Cardiac septum (tissue), 1 donor: ENCODE results near the gene ARHGAP26. TPM values are rescaled to one million over a fixed set of nuclear protein-coding genes. Genes with fewer than 3 reads are reported as not detected.

ENCODE experiments used
- DNase-seq: peaks from one replicate; pipeline ENCODE4 v3.0.0-alpha.2; 2020; ENCODE audit warnings: low spot score
- intact Hi-C: fragments of 100-400 bp; cut with DNase I; formaldehyde crosslinking; loops from one replicate; pipeline ENCODE4 v1.14.0; 2022
- total RNA-seq: library from RNA; stranded (reverse); fragmentation: NEBNext Ultra II Directional; extraction: Animal tissue kit (Norgen Biotek cat#: 25700); gene quantifications from one replicate; pipeline ENCODE4 v1.2.1, GENCODE V29; 2021
- donor health status: DM: no; HTN: no; CAD: no.

ARHGAP26 gene
- total RNA-seq, 1 donor from 2014 or later = 32.0 TPM

- DNase-seq = no peak
- intact Hi-C loops = loop anchor here (2.0 kb wide), 1 partner anchor 163 kb away; no protein-coding TSS in a partner anchor
These were observed 111.6 kb downstream of the ARHGAP26 start for GRCh38 chr5:142881784-142882126.

GRCh38 chr5:142883025-142883424 lies 112.8 kb downstream of the ARHGAP26 start:
- DNase-seq = no peak

GRCh38 chr5:142883438-142883837 lies 113.3 kb downstream of the ARHGAP26 start:
- DNase-seq = no peak
- intact Hi-C loops = no loop called here

More at GRCh38 chr5:142883025-142883424, 112.8 kb downstream of the ARHGAP26 start:
- intact Hi-C loops = no loop called here

- DNase-seq = no peak
- intact Hi-C loops = no loop called here
These were observed 113.9 kb downstream of the ARHGAP26 start for GRCh38 chr5:142884029-142884428.

- intact Hi-C loops = no loop called here
- DNase-seq = no peak
These were observed 116.0 kb downstream of the ARHGAP26 start for GRCh38 chr5:142886211-142886610.

- DNase-seq = no peak
- intact Hi-C loops = no loop called here
These were observed 116.8 kb downstream of the ARHGAP26 start for GRCh38 chr5:142886956-142887355.

GRCh38 chr5:142888469-142889085 lies 118.4 kb downstream of the ARHGAP26 start:
- intact Hi-C loops = no loop called here
- no peak for DNase-seq

- intact Hi-C loops = no loop called here
- DNase-seq = no peak
These were observed 121.8 kb downstream of the ARHGAP26 start for GRCh38 chr5:142892021-142892420.

GRCh38 chr5:142894315-142894714 lies 124.1 kb downstream of the ARHGAP26 start:
- intact Hi-C loops = no loop called here
- DNase-seq = no peak

GRCh38 chr5:142894749-142895148 lies 124.6 kb downstream of the ARHGAP26 start:
- intact Hi-C loops = no loop called here

GRCh38 chr5:142896325-142897007 lies 126.3 kb downstream of the ARHGAP26 start:
- intact Hi-C loops = no loop called here
- DNase-seq = no peak

More at GRCh38 chr5:142894749-142895148, 124.6 kb downstream of the ARHGAP26 start:
- DNase-seq = no peak

GRCh38 chr5:142897328-142897727 lies 127.2 kb downstream of the ARHGAP26 start:
- intact Hi-C loops = no loop called here
- no peak for DNase-seq

GRCh38 chr5:142900927-142901326 lies 130.8 kb downstream of the ARHGAP26 start:
- intact Hi-C loops = no loop called here

GRCh38 chr5:142901476-142902185 lies 131.5 kb downstream of the ARHGAP26 start:
- intact Hi-C loops = no loop called here
- DNase-seq = no peak

More at GRCh38 chr5:142900927-142901326, 130.8 kb downstream of the ARHGAP26 start:
- DNase-seq = no peak

- intact Hi-C loops = no loop called here
- no peak for DNase-seq
These were observed 132.2 kb downstream of the ARHGAP26 start for GRCh38 chr5:142902186-142902965.

GRCh38 chr5:142904416-142904815 lies 134.2 kb downstream of the ARHGAP26 start:
- no peak for DNase-seq

GRCh38 chr5:142905348-142905747 lies 135.2 kb downstream of the ARHGAP26 start:
- intact Hi-C loops = no loop called here
- DNase-seq = no peak

More at GRCh38 chr5:142904416-142904815, 134.2 kb downstream of the ARHGAP26 start:
- intact Hi-C loops = no loop called here

- no peak for DNase-seq
- intact Hi-C loops = no loop called here
These were observed 136.9 kb downstream of the ARHGAP26 start for GRCh38 chr5:142906863-142907671.

GRCh38 chr5:142908659-142909058 lies 138.5 kb downstream of the ARHGAP26 start:
- DNase-seq = no peak
- intact Hi-C loops = no loop called here
